HepG2 (cell line): ENCODE data around the gene KLF11. TPM values are rescaled to one million over a fixed set of nuclear protein-coding genes. Genes with fewer than 3 reads are reported as not detected.
A peak's percentile ranks its signal among the peaks of the same experiment; 100 is the strongest.

Experiments
- CENPBD1 ChIP-seq: sonication (generic); formaldehyde crosslinking; IDR thresholded peaks from 2 replicates; pipeline ENCODE4 v1.8.0; 2022; ENCODE audit warnings: missing genetic modification reagents, low read depth, mild to moderate bottlenecking, borderline replicate concordance
- DPF2 ChIP-seq: sonication (generic); formaldehyde crosslinking; IDR thresholded peaks from 2 replicates; pipeline ENCODE4 v1.4.0; 2020; ENCODE audit warnings: mild to moderate bottlenecking, low read depth, missing genetic modification reagents, borderline replicate concordance
- FOXA1 ChIP-seq, 2 experiments: fragments of 450-650 bp in 1 of 2; sonication (generic) in 1 of 2; formaldehyde crosslinking in 1 of 2; IDR thresholded peaks; 2 replicates each; pipeline versions ENCODE4 v1.4.0 to v1.6.1; 2016 to 2020; ENCODE audit warnings: missing genetic modification reagents in 1 of 2
- GATAD1 ChIP-seq: IDR thresholded peaks from 2 replicates; pipeline ENCODE4 v1.6.1; 2016; ENCODE audit warnings: missing genetic modification reagents, missing compliant biosample characterization
- HIVEP1 ChIP-seq: sonication (generic); formaldehyde crosslinking; IDR thresholded peaks from 2 replicates; pipeline ENCODE4 v1.4.0; 2020; ENCODE audit warnings: mild to moderate bottlenecking, missing genetic modification reagents
- HNF4A ChIP-seq: sonication (generic); formaldehyde crosslinking; IDR thresholded peaks from 2 replicates; pipeline ENCODE4 v1.4.0; 2020; ENCODE audit warnings: missing genetic modification reagents
- JUN ChIP-seq: sonication (generic); formaldehyde crosslinking; IDR thresholded peaks from 2 replicates; pipeline ENCODE4 v1.4.0; 2020; ENCODE audit warnings: mild to moderate bottlenecking, missing genetic modification reagents
- LCORL ChIP-seq, 2 experiments: fragments of 450-650 bp in 1 of 2; sonication (generic) in 1 of 2; formaldehyde crosslinking in 1 of 2; IDR thresholded peaks; 2 replicates each; pipeline versions ENCODE4 v1.5.0 to v1.6.1; 2017 to 2020; ENCODE audit warnings: antibody characterized with exemption in 1 of 2, missing genetic modification reagents in 1 of 2
- MEF2D ChIP-seq: sonication (generic); formaldehyde crosslinking; IDR thresholded peaks from 2 replicates; pipeline ENCODE4 v1.5.1; 2020; ENCODE audit warnings: mild to moderate bottlenecking, missing genetic modification reagents
- MTA1 ChIP-seq: sonication (generic); formaldehyde crosslinking; IDR thresholded peaks from 2 replicates; pipeline ENCODE4 v1.4.0; 2020; ENCODE audit warnings: missing genetic modification reagents, mild to moderate bottlenecking, borderline replicate concordance
- RFX5 ChIP-seq: IDR thresholded peaks from 2 replicates; pipeline ENCODE4 v1.6.1; 2011; ENCODE audit warnings: low read depth, low read length, improper control_type of control experiment
- RFXAP ChIP-seq: sonication (generic); formaldehyde crosslinking; IDR thresholded peaks from 2 replicates; pipeline ENCODE4 v1.4.0; 2020; ENCODE audit warnings: missing genetic modification reagents, borderline replicate concordance
- RNF2 ChIP-seq: fragments of 450-650 bp; conservative IDR thresholded peaks from 2 replicates; pipeline ENCODE4 v1.6.1; 2016; ENCODE audit warnings: low read depth
- RXRB ChIP-seq: IDR thresholded peaks from 2 replicates; pipeline ENCODE4 v1.6.1; 2016; ENCODE audit warnings: borderline replicate concordance, missing genetic modification reagents, missing compliant biosample characterization
- SKI ChIP-seq: fragments of 450-650 bp; IDR thresholded peaks from one replicate; pipeline ENCODE4 v1.6.1; 2018; ENCODE audit warnings: mild to moderate bottlenecking; ENCODE audit not compliant: partially characterized antibody
- SRSF1 ChIP-seq: fragments of 200-400 bp; formaldehyde crosslinking; optimal IDR thresholded peaks from 2 replicates; pipeline ENCODE3; 2017; ENCODE audit warnings: mild to moderate bottlenecking, low read depth, low read length, moderate library complexity
- TBX2 ChIP-seq: sonication (generic); formaldehyde crosslinking; IDR thresholded peaks from 2 replicates; pipeline ENCODE4 v1.5.0; 2020; ENCODE audit warnings: missing genetic modification reagents, mild to moderate bottlenecking, borderline replicate concordance
- TFE3 ChIP-seq: IDR thresholded peaks from 2 replicates; pipeline ENCODE4 v1.6.1; 2016
- ZMYM3 ChIP-seq: sonication (generic); formaldehyde crosslinking; IDR thresholded peaks from 2 replicates; pipeline ENCODE4 v1.5.1; 2020; ENCODE audit warnings: mild to moderate bottlenecking, missing genetic modification reagents
- ZNF383 ChIP-seq: sonication (generic); formaldehyde crosslinking; IDR thresholded peaks from 2 replicates; pipeline ENCODE4 v1.4.0; 2020; ENCODE audit warnings: missing genetic modification reagents, mild to moderate bottlenecking, borderline replicate concordance
- ZNF44 ChIP-seq: sonication (generic); formaldehyde crosslinking; IDR thresholded peaks from 2 replicates; pipeline ENCODE4 v1.5.1; 2020; ENCODE audit warnings: mild to moderate bottlenecking, missing genetic modification reagents
- ZNF576 ChIP-seq: sonication (generic); formaldehyde crosslinking; IDR thresholded peaks from 2 replicates; pipeline ENCODE4 v1.4.0; 2020; ENCODE audit warnings: mild to moderate bottlenecking, missing genetic modification reagents
- polyA plus RNA-seq, 8 experiments: library from polyadenylated mRNA; depleted of rRNA in 3 of 8; stranded (reverse) in 7 of 8; unstranded in 1 of 8; fragments of >200 nt; fragmentation: Illumina TruSeq in 4 of 8; extraction: Trizol in 4 of 8; gene quantifications; 2 replicates each; pipeline versions ENCODE4 v1.2.1 to v1.2.3, GENCODE V29; 2011 to 2016; ENCODE audit warnings: low read depth in 4 of 8, missing spikeins in 1 of 8, mixed read lengths in 1 of 8; ENCODE audit not compliant: insufficient read depth in 1 of 8
- total RNA-seq, 5 experiments: library from RNA; depleted of rRNA; stranded (reverse); fragments of >200 nt; fragmentation: Illumina TruSeq; extraction: Trizol; gene quantifications; 2 replicates each; pipeline ENCODE4 v1.2.3, GENCODE V29; 2016; ENCODE audit warnings: low read depth in 1 of 5
- TF ChIP-seq, protein P1 (sequence below): IDR thresholded peaks from 2 replicates; pipeline ENCODE4 v1.6.1; 2012; ENCODE audit warnings: inconsistent platforms
- TF ChIP-seq, protein P2 (sequence below): sonication (generic); formaldehyde crosslinking; IDR thresholded peaks from 2 replicates; pipeline ENCODE4 v1.4.0; 2020; ENCODE audit warnings: missing genetic modification reagents, borderline replicate concordance

The KLF11 gene
- total and polyA plus RNA-seq, 2 of the 13 experiments (the other 11 are each of a cell fraction or from before 2014, with no cell fraction given), result 2.5 to 11.8 TPM

- TF ChIP-seq RXRB (CRISPR knock-in tag), result peak; percentile 100
- TF ChIP-seq, protein P1, sequence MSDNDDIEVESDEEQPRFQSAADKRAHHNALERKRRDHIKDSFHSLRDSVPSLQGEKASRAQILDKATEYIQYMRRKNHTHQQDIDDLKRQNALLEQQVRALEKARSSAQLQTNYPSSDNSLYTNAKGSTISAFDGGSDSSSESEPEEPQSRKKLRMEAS, result 0 out of 2 replicates have a peak, but pooled peaks have one; percentile 27
- TF ChIP-seq, protein P2, sequence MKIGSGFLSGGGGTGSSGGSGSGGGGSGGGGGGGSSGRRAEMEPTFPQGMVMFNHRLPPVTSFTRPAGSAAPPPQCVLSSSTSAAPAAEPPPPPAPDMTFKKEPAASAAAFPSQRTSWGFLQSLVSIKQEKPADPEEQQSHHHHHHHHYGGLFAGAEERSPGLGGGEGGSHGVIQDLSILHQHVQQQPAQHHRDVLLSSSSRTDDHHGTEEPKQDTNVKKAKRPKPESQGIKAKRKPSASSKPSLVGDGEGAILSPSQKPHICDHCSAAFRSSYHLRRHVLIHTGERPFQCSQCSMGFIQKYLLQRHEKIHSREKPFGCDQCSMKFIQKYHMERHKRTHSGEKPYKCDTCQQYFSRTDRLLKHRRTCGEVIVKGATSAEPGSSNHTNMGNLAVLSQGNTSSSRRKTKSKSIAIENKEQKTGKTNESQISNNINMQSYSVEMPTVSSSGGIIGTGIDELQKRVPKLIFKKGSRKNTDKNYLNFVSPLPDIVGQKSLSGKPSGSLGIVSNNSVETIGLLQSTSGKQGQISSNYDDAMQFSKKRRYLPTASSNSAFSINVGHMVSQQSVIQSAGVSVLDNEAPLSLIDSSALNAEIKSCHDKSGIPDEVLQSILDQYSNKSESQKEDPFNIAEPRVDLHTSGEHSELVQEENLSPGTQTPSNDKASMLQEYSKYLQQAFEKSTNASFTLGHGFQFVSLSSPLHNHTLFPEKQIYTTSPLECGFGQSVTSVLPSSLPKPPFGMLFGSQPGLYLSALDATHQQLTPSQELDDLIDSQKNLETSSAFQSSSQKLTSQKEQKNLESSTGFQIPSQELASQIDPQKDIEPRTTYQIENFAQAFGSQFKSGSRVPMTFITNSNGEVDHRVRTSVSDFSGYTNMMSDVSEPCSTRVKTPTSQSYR, result no peak
- 0 out of 2 replicates have a peak, but pooled peaks have one; percentile 25 for TF ChIP-seq TBX2
- no peak for TF ChIP-seq FOXA1 (IDR thresholded peaks at IDR 0.05)
- no peak for TF ChIP-seq FOXA1 (CRISPR knock-in tag; IDR thresholded peaks at IDR 0.05)
- no peak for TF ChIP-seq DPF2
- peak; percentile 59; the same call in 1 of the 2 replicates for TF ChIP-seq RNF2
- TF ChIP-seq MEF2D (CRISPR knock-in tag), result peak; percentile 62; the same call in 1 of the 2 replicates
- peak; percentile 33; the same call in 1 of the 2 replicates for TF ChIP-seq TFE3 (CRISPR knock-in tag)
- TF ChIP-seq SRSF1, result no peak
- TF ChIP-seq ZMYM3, result 0 out of 2 replicates have a peak, but pooled peaks have one; percentile 30
- 0 out of 2 replicates have a peak, but pooled peaks have one; percentile 38 for TF ChIP-seq ZNF576 (CRISPR knock-in tag)
- TF ChIP-seq HIVEP1 (CRISPR knock-in tag), result peak; percentile 12; the same call in 1 of the 2 replicates
- peak; percentile 74 for TF ChIP-seq RFX5
- TF ChIP-seq HNF4A, result 0 out of 2 replicates have a peak, but pooled peaks have one; percentile 8
- peak; percentile 94 for TF ChIP-seq SKI
- peak; percentile 17; the same call in 1 of the 2 replicates for TF ChIP-seq MTA1 (CRISPR knock-in tag)
- no peak for TF ChIP-seq JUN (CRISPR knock-in tag)
- no peak for TF ChIP-seq RFXAP (CRISPR knock-in tag)
- no peak for TF ChIP-seq GATAD1 (CRISPR knock-in tag)
- no peak for TF ChIP-seq CENPBD1 (CRISPR knock-in tag)
- TF ChIP-seq ZNF383, result no peak
- TF ChIP-seq ZNF44, result no peak
- TF ChIP-seq LCORL (IDR thresholded peaks at IDR 0.05), result no peak
- no peak for TF ChIP-seq LCORL (CRISPR knock-in tag; IDR thresholded peaks at IDR 0.05)
Observed at GRCh38 chr2:10009811-10010781, 33.3 kb upstream of the KLF11 start (continued).
